Common myeloid progenitor, CD34-positive (primary cell): ENCODE results near the gene ZNF552.
"Not testable (repeated sequence)": the region's sequence is repeated elsewhere in the genome, so short reads cannot be mapped to it uniquely, and the experiment has no call there.

ENCODE experiments used
- CTCF ChIA-PET: fragments of 350-600 bp; sonication (Branson Sonifier 250); formaldehyde crosslinking; loops from one replicate; lab custom pipeline; 2021; ENCODE audit warnings: antibody characterized with exemption; lab: Charles Lee
- POLR2A ChIA-PET: fragments of 350-600 bp; sonication (Branson Sonifier 250); formaldehyde crosslinking; loops from one replicate; lab custom pipeline; 2021; ENCODE audit warnings: antibody characterized with exemption; lab: Charles Lee
- DNase-seq, 3 donors: peaks; one replicate each; pipeline versions ENCODE4 v3.0.0 to v3.0.0-alpha.2; 2013
- H3K27ac ChIP-seq, 2 experiments: 1 replicate in 1 of 2; 2 replicates in 1 of 2; pipeline ENCODE4 v1.7.0; 2013; ENCODE audit warnings: inconsistent platforms in 2 of 2, low read length in 2 of 2, mild to moderate bottlenecking in 2 of 2, low read depth in 1 of 2, moderate library complexity in 1 of 2; ENCODE audit not compliant: severe bottlenecking in 2 of 2, insufficient read depth in 1 of 2, poor library complexity in 1 of 2
- H3K27me3 ChIP-seq, 5 experiments: replicated peaks in 2 of 5; 1 replicate in 3 of 5; 2 replicates in 2 of 5; pipeline versions ENCODE4 v1.6.1 to v1.7.0; 2013; ENCODE audit warnings: low read length in 4 of 5, mild to moderate bottlenecking in 2 of 5, moderate library complexity in 2 of 5, inconsistent platforms in 1 of 5; ENCODE audit not compliant: insufficient read depth in 5 of 5, control insufficient read depth in 4 of 5
- H3K36me3 ChIP-seq, 4 experiments: 1 replicate in 2 of 4; 2 replicates in 2 of 4; pipeline versions ENCODE4 v1.6.1 to v1.7.0; 2013; ENCODE audit warnings: low read length in 3 of 4, control low read depth in 1 of 4, mild to moderate bottlenecking in 1 of 4; ENCODE audit not compliant: control insufficient read depth in 4 of 4, insufficient read depth in 4 of 4
- H3K4me1 ChIP-seq, 4 experiments: 1 replicate in 3 of 4; 2 replicates in 1 of 4; pipeline versions ENCODE4 v1.6.1 to v1.7.1; 2013; ENCODE audit warnings: low read length in 3 of 4, mild to moderate bottlenecking in 3 of 4, control low read depth in 1 of 4, inconsistent platforms in 1 of 4, moderate library complexity in 1 of 4; ENCODE audit not compliant: control insufficient read depth in 4 of 4, insufficient read depth in 4 of 4; ENCODE audit errors: control extremely low read depth in 1 of 4
- H3K4me3 ChIP-seq, 7 experiments: 1 replicate in 4 of 7; 2 replicates in 3 of 7; pipeline versions ENCODE4 v1.5.1 to v1.7.0; 2013; ENCODE audit warnings: mild to moderate bottlenecking in 7 of 7, low read length in 6 of 7, moderate library complexity in 6 of 7, inconsistent platforms in 2 of 7, low read depth in 2 of 7, control low read depth in 1 of 7; ENCODE audit not compliant: insufficient read depth in 4 of 7, control insufficient read depth in 1 of 7; ENCODE audit errors: extremely low read depth in 1 of 7
- H3K9me3 ChIP-seq, 5 experiments: 1 replicate in 4 of 5; 2 replicates in 1 of 5; pipeline versions ENCODE4 v1.6.1 to v1.7.1; 2013; ENCODE audit warnings: low read length in 4 of 5, mild to moderate bottlenecking in 2 of 5, inconsistent platforms in 1 of 5, low read depth in 1 of 5, moderate library complexity in 1 of 5; ENCODE audit not compliant: control insufficient read depth in 4 of 5, insufficient read depth in 2 of 5; ENCODE audit errors: control extremely low read depth in 1 of 5
- WGBS: methylation state at CpG from one replicate; pipeline ENCODE4 v1.1.5; 2013; ENCODE audit not compliant: insufficient coverage; 5-methylcytosine and 5-hydroxymethylcytosine counted together

ZNF552 gene

DNA sequence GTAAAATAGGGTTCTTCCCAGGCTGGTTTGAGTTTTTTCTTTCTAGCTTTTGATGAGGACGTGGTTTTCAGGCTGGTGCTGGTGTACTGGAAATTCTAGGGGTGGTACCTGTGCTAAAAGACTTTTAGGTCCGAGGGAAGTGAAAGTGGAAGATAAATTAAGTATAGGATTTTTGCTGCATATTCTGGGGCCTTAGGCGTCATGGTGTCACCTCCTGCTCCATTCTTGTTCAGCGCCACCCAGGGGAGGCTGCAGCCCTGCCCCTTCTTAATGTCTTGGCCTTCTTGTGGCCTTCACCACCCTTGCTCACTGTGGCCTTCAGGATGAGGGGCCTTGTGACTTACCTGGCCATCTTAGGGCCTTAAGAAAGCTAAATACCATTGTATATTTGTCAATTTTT, 12.4 kb downstream of the ZNF552 start:
- H3K4me1 ChIP-seq, result peaks cover 11 to 28% (median 17%) of the 10 kb centered on the region in 4 experiments
- no peaks in the 10 kb centered on the region for H3K27me3 ChIP-seq
- CTCF ChIA-PET, result no interaction called here
- no peak overlapping the region for H3K27ac ChIP-seq
- DNase-seq, result no peak
- no peaks in the 10 kb centered on the region for H3K9me3 ChIP-seq
- no peak overlapping the region for H3K4me3 ChIP-seq
- POLR2A ChIA-PET, result no interaction called here
- H3K36me3 ChIP-seq, result peaks cover 0 to 12% (median 0%) of the 10 kb centered on the region in 4 experiments
- 91% methylated on average over 4 of the region's 4 CpGs for WGBS

DNA sequence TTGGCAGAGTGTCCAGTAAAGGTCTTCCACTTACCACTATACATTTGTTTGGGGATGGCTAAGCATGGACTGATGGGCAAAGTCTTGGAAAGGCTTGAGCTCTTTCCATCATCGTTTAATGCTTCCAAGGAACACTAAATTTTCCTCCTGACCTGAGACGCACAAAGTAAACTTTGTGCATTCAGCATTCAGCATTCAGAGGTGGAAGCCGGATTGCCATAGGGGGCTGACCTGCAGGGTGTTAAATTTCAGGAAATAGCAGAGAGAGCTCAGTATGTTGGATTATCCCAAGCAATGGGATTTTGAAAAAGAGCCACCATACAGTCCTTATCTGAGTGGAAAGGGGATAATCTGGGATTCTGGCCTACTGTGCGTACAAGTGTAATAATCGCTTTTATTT, 14.0 kb downstream of the ZNF552 start:
- no peak for DNase-seq
- Histone ChIP-seq H3K36me3 (peaks cover 5 to 16% (median 8%) of the 10 kb centered on the region in 4 experiments), H3K27me3 (no peaks in the 10 kb centered on the region), H3K9me3 (no peaks in the 10 kb centered on the region), H3K4me1 (peaks cover 11 to 28% (median 17%) of the 10 kb centered on the region in 4 experiments), H3K4me3 (no peak overlapping the region), H3K27ac (no peak overlapping the region)
- CTCF ChIA-PET, result interaction anchor here (0.8 to 1.8 kb wide), 5 partner anchors 11 to 21 kb away, joined by 3 to 5 read pairs (median 4); partner anchors contain the start of gene ZNF552
- 98% methylated on average over 4 of the region's 5 CpGs for WGBS
- POLR2A ChIA-PET, result no interaction called here

DNA sequence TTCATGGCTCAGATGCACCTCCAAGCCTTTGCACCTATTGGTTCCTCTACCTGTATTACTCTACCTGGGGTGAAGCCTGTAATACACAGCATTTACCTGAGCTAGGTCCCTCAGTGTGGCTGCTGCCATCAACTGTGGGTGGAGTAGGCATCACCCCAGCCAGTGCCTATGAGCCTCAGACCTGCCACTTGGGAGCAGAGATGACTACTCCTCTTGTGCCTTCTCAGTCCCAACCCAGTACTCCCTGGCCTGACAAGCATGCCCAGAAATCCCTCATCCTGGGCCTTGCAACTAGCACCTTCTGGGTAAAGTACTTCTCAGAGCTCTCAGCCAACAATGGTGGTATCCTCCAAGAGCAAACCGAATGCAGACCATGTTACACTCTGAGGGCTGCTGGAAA, 18.1 kb downstream of the ZNF552 start:
- H3K4me3 ChIP-seq, H3K27ac ChIP-seq, DNase-seq, CTCF ChIA-PET, H3K9me3 ChIP-seq, H3K27me3 ChIP-seq, POLR2A ChIA-PET: not testable (repeated sequence)
- H3K36me3 ChIP-seq, result peaks cover 13 to 31% (median 22%) of the 10 kb centered on the region in 4 experiments
- H3K4me1 ChIP-seq, result peaks cover 0 to 11% (median 6%) of the 10 kb centered on the region in 4 experiments
- 100% methylated on average over 1 of the region's 1 CpG for WGBS

DNA sequence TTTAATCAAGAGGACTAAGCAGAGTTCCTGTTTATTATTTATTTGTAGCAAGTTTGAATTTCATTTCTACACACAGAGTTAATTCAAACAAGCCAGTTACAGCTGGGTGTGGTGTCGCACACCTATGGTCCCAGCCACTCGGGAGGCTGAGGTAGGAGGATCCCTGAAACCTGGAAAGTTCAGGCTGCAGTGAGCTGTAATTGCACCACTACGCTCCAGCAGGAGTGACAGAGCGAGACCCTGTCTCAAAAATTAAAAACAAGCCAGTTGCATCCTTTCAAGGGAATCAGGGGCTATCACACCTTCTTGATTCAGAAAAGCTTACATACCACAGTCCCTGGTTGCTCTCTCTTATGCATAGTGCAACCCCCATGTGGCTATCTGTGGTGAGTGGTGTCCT, 25.4 kb downstream of the ZNF552 start:
- Histone ChIP-seq H3K27ac (no peak overlapping the region), H3K27me3 (no peaks in the 10 kb centered on the region), H3K36me3 (peaks cover 13 to 63% (median 50%) of the 10 kb centered on the region in 4 experiments), H3K4me1 (no peaks in the 10 kb centered on the region), H3K9me3 (peaks cover 6 to 60% (median 40%) of the 10 kb centered on the region in 5 experiments), H3K4me3 (no peak overlapping the region)
- 100% methylated on average over 4 of the region's 4 CpGs for WGBS
- ChIA-PET POLR2A (no interaction called here), CTCF (interaction anchor here (1.6 kb wide), 1 partner anchor 11 kb away, joined by 3 read pairs; no protein-coding TSS in a partner anchor)
- no peak for DNase-seq

DNA sequence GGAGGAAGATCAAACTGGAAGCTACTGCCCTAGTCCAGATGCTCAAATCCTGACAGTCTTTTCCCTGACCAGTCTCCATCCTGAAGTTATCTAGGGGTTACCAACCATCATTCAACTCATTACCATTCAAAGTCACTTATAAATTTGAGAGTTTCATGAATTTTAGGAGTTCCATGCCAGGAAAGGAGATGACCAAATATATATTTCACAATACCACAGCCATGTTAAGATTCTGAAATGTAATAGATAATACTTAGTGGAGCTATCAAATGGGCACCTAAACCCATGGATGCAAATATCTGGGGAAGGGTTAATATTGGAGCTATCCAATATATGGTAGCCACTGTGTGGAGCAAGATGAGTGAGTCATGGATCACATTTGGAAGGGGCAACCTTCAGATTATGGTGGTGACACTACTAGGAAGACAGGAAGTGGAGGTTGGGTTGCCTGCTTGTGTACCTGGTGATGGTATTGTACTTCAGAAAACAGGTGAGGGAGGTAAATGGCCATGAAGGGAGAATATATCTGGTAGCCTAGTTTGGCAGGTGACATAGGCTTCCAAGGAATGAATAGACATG, 26.5 kb downstream of the ZNF552 start:
- peaks cover 6 to 60% (median 40%) of the 10 kb centered on the region in 5 experiments for H3K9me3 ChIP-seq
- CTCF ChIA-PET, result interaction anchor here (1.6 kb wide), 1 partner anchor 12 kb away, joined by 3 read pairs; no protein-coding TSS in a partner anchor
- POLR2A ChIA-PET, result interaction anchor here (0.6 kb wide), 2 partner anchors 106 to 395 kb away, joined by 3 read pairs; no protein-coding TSS in a partner anchor

DNA sequence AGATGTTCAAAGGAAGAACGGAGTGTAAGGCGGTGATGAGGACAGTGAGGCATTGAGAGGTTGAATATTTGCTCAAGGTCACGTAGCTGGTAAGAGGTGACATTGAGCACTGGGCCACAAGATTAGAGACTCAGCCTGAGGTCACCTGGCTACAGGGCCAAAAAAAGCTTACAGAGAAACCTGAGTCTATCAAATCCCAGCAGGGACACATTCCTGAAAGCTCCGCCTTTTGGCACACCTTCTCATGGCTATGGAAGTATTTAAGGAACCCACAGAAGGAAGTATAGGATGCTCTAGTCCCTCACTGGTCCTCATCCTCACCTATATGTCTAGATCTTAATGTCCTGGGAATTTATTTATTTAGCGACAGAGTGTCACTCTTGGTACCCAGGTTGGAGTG, 27.8 kb downstream of the ZNF552 start:
- DNase-seq, result no peak
- no peaks in the 10 kb centered on the region for H3K4me1 ChIP-seq
- ChIA-PET POLR2A (interaction anchor here (0.6 kb wide), 2 partner anchors 18 to 118 kb away, joined by 3 to 4 read pairs; partner anchors contain the start of gene ZNF586), CTCF (no interaction called here)
- 100% methylated on average over 3 of the region's 5 CpGs for WGBS
- no peak overlapping the region for H3K4me3 ChIP-seq
- no peaks in the 10 kb centered on the region for H3K27me3 ChIP-seq
- H3K9me3 ChIP-seq, result peaks cover 4 to 62% (median 42%) of the 10 kb centered on the region in 5 experiments
- no peak overlapping the region for H3K27ac ChIP-seq
- H3K36me3 ChIP-seq, result peaks cover 7 to 63% (median 44%) of the 10 kb centered on the region in 4 experiments

More for the DNA sequence above, 26.5 kb downstream of the ZNF552 start:
- H3K27me3 ChIP-seq, result no peaks in the 10 kb centered on the region
- DNase-seq, result no peak
- no peak overlapping the region for H3K27ac ChIP-seq
- H3K36me3 ChIP-seq, result peaks cover 11 to 62% (median 49%) of the 10 kb centered on the region in 4 experiments
- no peaks in the 10 kb centered on the region for H3K4me1 ChIP-seq
- peak overlapping the region in 1 of 7 experiments; percentile 2 for H3K4me3 ChIP-seq

DNA sequence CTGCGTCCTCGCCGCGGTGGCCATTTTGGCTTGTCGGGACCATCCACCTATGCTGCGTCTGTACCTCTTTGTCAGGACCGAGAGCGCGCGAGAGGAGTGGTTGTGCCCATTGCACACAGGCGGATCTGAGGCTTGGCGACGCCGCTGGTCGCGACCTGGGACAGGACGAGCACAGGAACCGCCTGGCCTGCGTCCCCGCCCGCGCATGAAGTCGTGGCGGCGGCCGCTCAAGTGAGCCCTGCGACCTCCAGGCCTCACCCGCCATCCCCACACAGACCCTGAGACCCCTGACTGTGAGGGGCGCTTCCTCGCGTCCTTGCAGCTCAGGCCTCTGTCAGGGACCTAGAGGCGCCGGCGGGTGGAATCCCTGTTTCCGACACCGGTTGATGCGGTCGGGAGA, 28.4 kb downstream of the ZNF552 start:
- 97% methylated on average over 38 of the region's 38 CpGs for WGBS
- CTCF ChIA-PET, result no interaction called here
- no peaks in the 10 kb centered on the region for H3K4me1 ChIP-seq
- H3K27me3 ChIP-seq, result no peaks in the 10 kb centered on the region
- H3K4me3 ChIP-seq, result peak overlapping the region in 1 of 7 experiments; percentile 5
- POLR2A ChIA-PET, result interaction anchor here (0.6 kb wide), 1 partner anchor 118 kb away, joined by 4 read pairs; no protein-coding TSS in a partner anchor
- no peak for DNase-seq
- H3K9me3 ChIP-seq, result peaks cover 6 to 67% (median 42%) of the 10 kb centered on the region in 5 experiments
- no peak overlapping the region for H3K27ac ChIP-seq
- H3K36me3 ChIP-seq, result peaks cover 8 to 65% (median 43%) of the 10 kb centered on the region in 4 experiments
